Measurements from ENCODE around the gene ASCL2. TPM values are rescaled to one million over a fixed set of nuclear protein-coding genes. Genes with fewer than 3 reads are reported as not detected.

The ASCL2 gene, protein sequence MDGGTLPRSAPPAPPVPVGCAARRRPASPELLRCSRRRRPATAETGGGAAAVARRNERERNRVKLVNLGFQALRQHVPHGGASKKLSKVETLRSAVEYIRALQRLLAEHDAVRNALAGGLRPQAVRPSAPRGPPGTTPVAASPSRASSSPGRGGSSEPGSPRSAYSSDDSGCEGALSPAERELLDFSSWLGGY
- total RNA-seq (not detected in 2 replicates), polyA plus RNA-seq (not detected in 2 replicates), polyA minus RNA-seq (not detected in 2 replicates), Bru-seq, nascent RNA (not detected), BruChase-seq, experiment 1, labeled RNA remaining after a 6-hour chase (not detected), BruChase-seq, experiment 2, labeled RNA remaining after a 2-hour chase (not detected)
- not detected in 2 replicates for polyA plus RNA-seq (2011; cell fraction: cytosol; rRNA removed)
- not detected in 2 replicates for polyA plus RNA-seq (2011; cell fraction: nucleus; rRNA removed)
- not detected in 2 replicates for polyA plus RNA-seq (2012)
- not detected for polyA minus RNA-seq (2011; cell fraction: cytosol; rRNA and poly(A)+ RNA removed)
- not detected in 2 replicates for polyA minus RNA-seq (2011; cell fraction: nucleus; rRNA and poly(A)+ RNA removed)
- long read RNA-seq = 0 reads

DNA sequence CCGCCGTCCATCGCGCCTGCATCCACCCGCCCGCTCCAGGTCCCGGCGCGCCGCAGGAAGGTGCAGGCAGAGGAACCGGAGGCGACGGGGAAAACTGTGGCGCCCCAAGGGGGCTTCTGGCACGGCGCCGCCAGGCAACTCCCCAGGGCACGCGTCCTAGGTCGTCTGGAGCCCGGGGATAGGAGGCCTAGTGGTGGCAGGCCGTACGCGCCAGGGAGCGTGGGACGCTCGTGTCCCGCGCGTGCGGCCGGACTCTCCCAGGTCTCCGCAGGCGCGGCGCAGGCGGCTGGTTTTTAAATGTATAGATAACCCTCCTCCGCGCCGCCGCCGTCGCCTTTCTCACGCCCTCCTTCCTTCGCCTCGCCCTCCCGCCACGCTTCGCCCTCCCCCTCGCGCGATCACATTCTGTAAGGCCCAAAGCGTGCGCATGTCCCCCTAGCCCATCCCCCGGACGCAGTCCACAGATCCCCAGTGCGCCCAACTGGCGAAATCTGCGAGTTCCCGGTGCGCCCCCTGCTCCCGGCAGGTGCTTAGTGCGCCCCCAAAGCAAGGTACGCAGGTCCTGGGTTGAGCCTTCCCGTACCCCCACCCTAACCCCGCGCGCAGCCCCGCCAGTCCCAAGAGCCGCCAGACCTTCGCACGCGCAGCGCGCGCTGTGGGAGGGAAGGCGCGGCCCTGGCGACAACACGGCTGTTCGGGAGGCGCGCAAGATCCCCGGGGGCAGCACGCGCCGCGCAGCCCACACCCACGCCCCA lies at the start of gene ASCL2:
ASCL2 (minus strand) TSS at position 267 of the 755 bp plus-strand sequence; CDS start at position 11, 256 bp downstream.
- Histone ChIP-seq H3K9me1 (replicated peaks; ENCODE audit: control insufficient read depth, extremely low read depth, insufficient read depth, low read length) (no peaks in the 10 kb centered on the region), H3K4me2 (ENCODE audit: insufficient read depth, low read length) (no peak within 1 kb of the TSS), H3K36me3 (ENCODE audit: control insufficient read depth in 2 of 2, extremely low read depth in 1 of 2, insufficient read depth in 2 of 2, low read length in 2 of 2) (no peaks in the 10 kb centered on the region), H3K9me3 (replicated peaks; ENCODE audit: control insufficient read depth, insufficient read depth, low read length) (no peaks in the 10 kb centered on the region), H3K27ac (ENCODE audit: insufficient read depth, low read depth, low read length) (no peak within 1 kb of the TSS), H2AFZ (ENCODE audit: low read depth, low read length) (no peak within 1 kb of the TSS), H3K9ac (replicated peaks; ENCODE audit: extremely low read depth, insufficient read depth, low read length) (no peak within 1 kb of the TSS), H4K20me1 (replicated peaks; ENCODE audit: control insufficient read depth, extremely low read depth, insufficient read depth, low read length) (no peaks in the 10 kb centered on the region), H3K4me3 (replicated peaks in 1 of 3; ENCODE audit: insufficient read depth in 1 of 3, low read depth in 1 of 3, low read length in 3 of 3) (no peak within 1 kb of the TSS), H3K4me1 (ENCODE audit: control insufficient read depth, extremely low read depth, insufficient read depth, low read length) (no peaks in the 10 kb centered on the region), H3K27me3 (ENCODE audit: control insufficient read depth in 2 of 2, insufficient read depth in 2 of 2, low read length in 2 of 2) (peaks cover 31 to 37% of the 10 kb centered on the region in 2 experiments), H3K79me2 (ENCODE audit: control insufficient read depth, insufficient read depth, low read length) (no peaks in the 10 kb centered on the region)
- CTCF ChIA-PET = interaction anchor here (0.5 kb wide), 1 partner anchor 8 kb away, joined by 3 read pairs; no protein-coding TSS in a partner anchor
- no TSS peak for BruUV-seq (replicated peaks)
- no peak for TF ChIP-seq FOS (IDR thresholded peaks at IDR 0.05; ENCODE audit: borderline replicate concordance, insufficient read depth, low read length)
- no peak for TF ChIP-seq GATA2 (IDR thresholded peaks at IDR 0.05; ENCODE audit: insufficient read depth, insufficient read length, low read depth, low read length)
- TF ChIP-seq, protein P1, sequence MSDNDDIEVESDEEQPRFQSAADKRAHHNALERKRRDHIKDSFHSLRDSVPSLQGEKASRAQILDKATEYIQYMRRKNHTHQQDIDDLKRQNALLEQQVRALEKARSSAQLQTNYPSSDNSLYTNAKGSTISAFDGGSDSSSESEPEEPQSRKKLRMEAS (IDR thresholded peaks at IDR 0.05; ENCODE audit: insufficient read depth, insufficient read length) = no peak
- TF ChIP-seq, protein P2, sequence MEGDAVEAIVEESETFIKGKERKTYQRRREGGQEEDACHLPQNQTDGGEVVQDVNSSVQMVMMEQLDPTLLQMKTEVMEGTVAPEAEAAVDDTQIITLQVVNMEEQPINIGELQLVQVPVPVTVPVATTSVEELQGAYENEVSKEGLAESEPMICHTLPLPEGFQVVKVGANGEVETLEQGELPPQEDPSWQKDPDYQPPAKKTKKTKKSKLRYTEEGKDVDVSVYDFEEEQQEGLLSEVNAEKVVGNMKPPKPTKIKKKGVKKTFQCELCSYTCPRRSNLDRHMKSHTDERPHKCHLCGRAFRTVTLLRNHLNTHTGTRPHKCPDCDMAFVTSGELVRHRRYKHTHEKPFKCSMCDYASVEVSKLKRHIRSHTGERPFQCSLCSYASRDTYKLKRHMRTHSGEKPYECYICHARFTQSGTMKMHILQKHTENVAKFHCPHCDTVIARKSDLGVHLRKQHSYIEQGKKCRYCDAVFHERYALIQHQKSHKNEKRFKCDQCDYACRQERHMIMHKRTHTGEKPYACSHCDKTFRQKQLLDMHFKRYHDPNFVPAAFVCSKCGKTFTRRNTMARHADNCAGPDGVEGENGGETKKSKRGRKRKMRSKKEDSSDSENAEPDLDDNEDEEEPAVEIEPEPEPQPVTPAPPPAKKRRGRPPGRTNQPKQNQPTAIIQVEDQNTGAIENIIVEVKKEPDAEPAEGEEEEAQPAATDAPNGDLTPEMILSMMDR (IDR thresholded peaks at IDR 0.05; ENCODE audit: extremely low read depth in 1 of 2, insufficient read depth in 1 of 2, low read depth in 1 of 2, low read length in 2 of 2) = no peak
- TF ChIP-seq JUN (IDR thresholded peaks at IDR 0.05; ENCODE audit: borderline replicate concordance, insufficient read depth, insufficient read length, low read depth) = no peak
- no peak for TF ChIP-seq MYC (IDR thresholded peaks at IDR 0.05; ENCODE audit: low read depth, low read length)
- TF ChIP-seq POLR2A (IDR thresholded peaks at IDR 0.05; ENCODE audit: low read depth, low read length) = no peak
- no peak for TF ChIP-seq EZH2 (IDR thresholded peaks at IDR 0.05; ENCODE audit: borderline replicate concordance, low read depth, low read length, severe bottlenecking)
- no peak for TF ChIP-seq POLR2AphosphoS5 (IDR thresholded peaks at IDR 0.05; ENCODE audit: insufficient read depth, low read depth, low read length)
- intact Hi-C loops (cut with micrococcal nuclease) = no loop called here
- FAIRE-seq (no peak), DNase-seq (ENCODE audit: low read depth, low spot score) (no peak)
- POLR2A ChIA-PET = no interaction called here
- dilution Hi-C loops (cut with MboI; ENCODE audit: extremely low pct_ligation_motif_present, low sequenced_read_pairs) = no loop called here

Measured in endothelial cell of umbilical vein (primary cell).